GM21390 (cell line): ENCODE results near the gene OR4B1.

Experiments used
- ATAC-seq: cut with Tn5 transposase; IDR thresholded peaks from one replicate; pipeline ENCODE4 v1.9.1; 2021; ENCODE audit not compliant: unreplicated experiment

OR4B1 gene

DNA sequence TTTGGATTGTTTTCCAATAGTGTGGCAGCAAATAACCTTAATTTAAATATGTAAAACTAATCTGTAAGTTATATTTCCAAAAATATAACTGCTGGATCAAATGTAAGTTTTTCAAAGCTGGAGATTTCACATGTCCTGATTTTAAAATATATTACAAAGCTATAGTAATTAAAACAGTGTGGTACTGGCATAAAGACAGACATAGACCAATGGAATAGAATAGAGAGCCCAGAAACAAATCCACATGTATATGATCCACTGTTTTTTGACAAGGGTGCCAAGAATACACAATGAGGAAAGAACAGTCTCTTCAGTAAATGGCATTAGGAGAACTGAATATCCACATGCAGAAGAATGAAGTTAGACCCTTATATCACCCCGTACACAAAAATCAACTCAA lies 32.3 kb downstream of the OR4B1 start:
- ATAC-seq = no peak

DNA sequence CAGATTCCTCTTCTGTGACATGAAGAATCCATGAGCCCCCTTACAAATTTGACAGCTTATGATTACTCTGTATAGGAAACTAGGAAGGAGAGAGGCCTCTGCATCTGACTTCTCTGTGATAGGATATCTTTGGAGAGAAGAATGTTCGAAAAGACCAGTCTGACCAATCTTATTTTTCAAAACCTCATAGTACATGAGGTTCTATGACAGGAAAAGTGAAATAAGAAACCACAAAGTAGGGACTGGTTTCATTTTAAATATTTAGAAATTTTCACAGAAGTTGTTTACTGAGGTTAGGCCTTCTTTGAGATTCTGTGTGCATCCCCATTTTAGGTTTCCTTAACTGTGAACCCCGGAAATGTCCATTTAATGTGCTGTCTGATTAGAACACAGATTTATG lies 45.0 kb downstream of the OR4B1 start:
- ATAC-seq = no peak

DNA sequence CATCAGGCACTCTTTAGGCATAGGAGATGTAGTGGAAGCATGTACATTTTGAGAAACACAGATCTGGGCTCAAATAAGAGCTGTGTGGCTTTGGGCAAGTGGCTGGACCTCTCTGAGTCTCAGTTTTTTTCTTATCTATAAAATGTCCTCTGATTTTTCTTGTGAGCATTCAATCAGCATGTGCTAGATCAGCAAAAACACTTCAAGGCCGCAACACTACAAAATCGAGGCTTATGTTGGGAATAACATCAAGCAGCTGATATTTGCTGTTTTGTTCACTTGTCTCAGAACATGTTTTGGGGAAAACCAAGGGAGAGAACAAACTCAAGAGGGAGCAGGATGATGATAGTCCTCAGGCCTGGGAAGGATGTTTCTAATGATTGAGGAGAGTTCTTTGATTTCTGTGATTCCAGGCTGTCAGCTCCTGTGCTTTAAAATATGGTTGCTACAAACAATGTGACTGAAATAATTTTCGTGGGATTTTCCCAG lies 46.9 kb downstream of the OR4B1 start, which contains the start of gene OR4X1:
Gene OR4X1 (plus strand): TSS at position 439 of the 489 bp plus-strand sequence. CDS start 0 bp downstream, at position 439.
- ATAC-seq = no peak
